Thyroid gland (tissue), 4 donors: ENCODE data around the gene RILPL1. TPM values are rescaled to one million over a fixed set of nuclear protein-coding genes. Genes with fewer than 3 reads are reported as not detected.
"Not testable (repeated sequence)": the region's sequence is repeated elsewhere in the genome, so short reads cannot be mapped to it uniquely, and the experiment has no call there.

Experiments
- DNase-seq, 2 donors: peaks; one replicate each; pipeline ENCODE4 v3.0.0-alpha.2; 2019
- H3K27ac ChIP-seq, 3 donors: fragments of 200-600 bp; sonication (generic); 1 replicate in 2 of 3; 2 replicates in 1 of 3; pipeline ENCODE4 v1.5.1; 2016 to 2019; ENCODE audit warnings: mild to moderate bottlenecking in 1 of 3, moderate library complexity in 1 of 3
- H3K27me3 ChIP-seq: fragments of 200-600 bp; sonication (generic); one replicate; pipeline ENCODE4 v1.5.1; 2019
- H3K36me3 ChIP-seq, 2 donors: fragments of 200-600 bp; sonication (generic); one replicate each; pipeline ENCODE4 v1.5.1; 2016 to 2019
- H3K4me1 ChIP-seq, 2 donors: fragments of 200-600 bp; sonication (generic); one replicate each; pipeline ENCODE4 v1.5.1; 2017 to 2019
- H3K4me3 ChIP-seq, 3 donors: fragments of 200-600 bp; sonication (generic); replicated peaks in 1 of 3; 1 replicate in 2 of 3; 2 replicates in 1 of 3; pipeline ENCODE4 v1.5.1; 2016; ENCODE audit warnings: mild to moderate bottlenecking in 1 of 3
- H3K9me3 ChIP-seq: fragments of 200-600 bp; sonication (generic); one replicate; pipeline ENCODE4 v1.5.1; 2017
- POLR2A ChIP-seq, 2 donors: fragments of 450-650 bp; IDR thresholded peaks; one replicate each; pipeline ENCODE4 v1.6.1; 2017; ENCODE audit warnings: antibody characterized with exemption in 2 of 2, mild to moderate bottlenecking in 2 of 2, moderate library complexity in 1 of 2
- WGBS, 2 donors: methylation state at CpG; one replicate each; pipeline ENCODE4 v1.1.5; 2017; 5-methylcytosine and 5-hydroxymethylcytosine counted together
- intact Hi-C: fragments of 100-400 bp; cut with DNase I; formaldehyde crosslinking; loops from one replicate; pipeline ENCODE4 v1.15.1; 2023
- total RNA-seq, 4 donors: library from RNA; depleted of rRNA; stranded (reverse); fragments of >200 nt; gene quantifications; one replicate each; pipeline ENCODE4 v1.2.3, GENCODE V29; 2016
- TF ChIP-seq, protein P1 (sequence below), 6 experiments: fragments of 200-600 bp in 3 of 6; fragments of 450-650 bp in 3 of 6; sonication (generic) in 3 of 6; IDR thresholded peaks; one replicate each; pipeline ENCODE4 v1.5.1; 2016 to 2019; ENCODE audit warnings: antibody characterized with exemption in 6 of 6, mild to moderate bottlenecking in 2 of 6, inconsistent platforms in 1 of 6, moderate library complexity in 1 of 6

The RILPL1 gene
- total RNA-seq, 4 donors from 2014 or later: 22.0 to 37.8 (median 31.6) TPM

GRCh38 chr12:123436017-123436964, 97.2 kb downstream of the RILPL1 start, which contains the start of gene RILPL2:
TSS of gene RILPL2 (minus strand) at chr12:123436684. CDS start at chr12:123436420, 264 bp downstream.
- WGBS, 2 donors: 0 to 1% methylated on average over 56 to 58 of the region's 69 CpGs
- intact Hi-C loops: loop anchor here (10.0 kb wide), 1 partner anchor 51 kb away; the partner anchor contains the start of gene KMT5A
- DNase-seq: peak; percentile 87 to 89

GRCh38 chr12:123435636-123436016, 97.9 kb downstream of the RILPL1 start:
- Histone ChIP-seq H3K36me3 (peaks cover 0 to 4% of the 10 kb centered on the region in 2 donors), H3K4me3 (peak overlapping the region; percentile 69 to 91 (median 77)), H3K9me3 (no peaks in the 10 kb centered on the region), H3K4me1 (peaks cover 35 to 45% of the 10 kb centered on the region in 2 donors), H3K27me3 (no peaks in the 10 kb centered on the region), H3K27ac (peak overlapping the region; percentile 71 to 93 (median 82))
- intact Hi-C loops: loop anchor here (10.0 kb wide), 1 partner anchor 51 kb away; the partner anchor contains the start of gene KMT5A
- WGBS, 2 donors: 40 to 46% methylated on average over 5 of the region's 5 CpGs
- DNase-seq: no peak
- no peak for TF ChIP-seq POLR2A (IDR thresholded peaks at IDR 0.05)
- TF ChIP-seq, protein P1, sequence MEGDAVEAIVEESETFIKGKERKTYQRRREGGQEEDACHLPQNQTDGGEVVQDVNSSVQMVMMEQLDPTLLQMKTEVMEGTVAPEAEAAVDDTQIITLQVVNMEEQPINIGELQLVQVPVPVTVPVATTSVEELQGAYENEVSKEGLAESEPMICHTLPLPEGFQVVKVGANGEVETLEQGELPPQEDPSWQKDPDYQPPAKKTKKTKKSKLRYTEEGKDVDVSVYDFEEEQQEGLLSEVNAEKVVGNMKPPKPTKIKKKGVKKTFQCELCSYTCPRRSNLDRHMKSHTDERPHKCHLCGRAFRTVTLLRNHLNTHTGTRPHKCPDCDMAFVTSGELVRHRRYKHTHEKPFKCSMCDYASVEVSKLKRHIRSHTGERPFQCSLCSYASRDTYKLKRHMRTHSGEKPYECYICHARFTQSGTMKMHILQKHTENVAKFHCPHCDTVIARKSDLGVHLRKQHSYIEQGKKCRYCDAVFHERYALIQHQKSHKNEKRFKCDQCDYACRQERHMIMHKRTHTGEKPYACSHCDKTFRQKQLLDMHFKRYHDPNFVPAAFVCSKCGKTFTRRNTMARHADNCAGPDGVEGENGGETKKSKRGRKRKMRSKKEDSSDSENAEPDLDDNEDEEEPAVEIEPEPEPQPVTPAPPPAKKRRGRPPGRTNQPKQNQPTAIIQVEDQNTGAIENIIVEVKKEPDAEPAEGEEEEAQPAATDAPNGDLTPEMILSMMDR (IDR thresholded peaks at IDR 0.05): no peak

More at GRCh38 chr12:123436017-123436964, 97.2 kb downstream of the RILPL1 start, which contains the start of gene RILPL2:
- Histone ChIP-seq H3K4me1 (peaks cover 35 to 45% of the 10 kb centered on the region in 2 donors), H3K4me3 (peak within 1 kb of the TSS; percentile 69 to 91 (median 77)), H3K27me3 (no peaks in the 10 kb centered on the region), H3K27ac (peak within 1 kb of the TSS; percentile 71 to 93 (median 82)), H3K36me3 (no peaks in the 10 kb centered on the region), H3K9me3 (no peaks in the 10 kb centered on the region)
- TF ChIP-seq, protein P1 (IDR thresholded peaks at IDR 0.05): no peak
- peak; percentile 13 to 77 for TF ChIP-seq POLR2A (IDR thresholded peaks at IDR 0.05)

- H3K9me3 ChIP-seq: no peaks in the 10 kb centered on the region
- H3K4me3 ChIP-seq: no peak overlapping the region
- H3K4me1 ChIP-seq: peaks cover 35 to 45% of the 10 kb centered on the region in 2 donors
- no peak for DNase-seq
- intact Hi-C loops: loop anchor here (10.0 kb wide), 1 partner anchor 49 kb away; the partner anchor contains the start of gene KMT5A
- TF ChIP-seq, protein P1 (IDR thresholded peaks at IDR 0.05): no peak
- WGBS, 2 donors: 91 to 98% methylated on average over 5 to 6 of the region's 6 CpGs
- peak overlapping the region; percentile 71 to 83 (median 76) for H3K27ac ChIP-seq
- peaks cover 14 to 19% of the 10 kb centered on the region in 2 donors for H3K36me3 ChIP-seq
- no peaks in the 10 kb centered on the region for H3K27me3 ChIP-seq
Observed at GRCh38 chr12:123433615-123434014, 99.9 kb downstream of the RILPL1 start.

GRCh38 chr12:123431951-123432817, 101.3 kb downstream of the RILPL1 start:
- peak in 1 of 2 donors; percentile 25 for DNase-seq
- Histone ChIP-seq H3K4me3 (peak overlapping the region in 1 of 3 donors; percentile 6), H3K4me1 (peaks cover 35 to 42% of the 10 kb centered on the region in 2 donors), H3K27ac (peak overlapping the region; percentile 71 to 83 (median 76)), H3K36me3 (peaks cover 17 to 23% of the 10 kb centered on the region in 2 donors)
- H3K27me3 ChIP-seq, H3K9me3 ChIP-seq: not testable (repeated sequence)
- WGBS, 2 donors: 57 to 63% methylated on average over 15 of the region's 15 CpGs
- intact Hi-C loops: loop anchor here (2.0 to 10.0 kb wide), 2 partner anchors 47 to 51 kb away; partner anchors contain the start of gene KMT5A

GRCh38 chr12:123429101-123429500, 104.4 kb downstream of the RILPL1 start:
- DNase-seq, H3K9me3 ChIP-seq, intact Hi-C loops, H3K27ac ChIP-seq, H3K27me3 ChIP-seq, H3K4me3 ChIP-seq: not testable (repeated sequence)
- Histone ChIP-seq H3K36me3 (peaks cover 17 to 26% of the 10 kb centered on the region in 2 donors), H3K4me1 (peaks cover 16 to 22% of the 10 kb centered on the region in 2 donors)
- 97 to 98% methylated on average over 8 of the region's 8 CpGs for whole genome bisulfite sequencing, 2 donors
